Measurements from ENCODE around the gene PIGP.
"Not testable (repeated sequence)": the region's sequence is repeated elsewhere in the genome, so short reads cannot be mapped to it uniquely, and the experiment has no call there.

PIGP gene

GRCh38 chr21:37041706-37042271 is 31.1 kb downstream of the PIGP start:
- no peak for DNase-seq

- no peak for DNase-seq
Observed at GRCh38 chr21:37040212-37040611, 32.7 kb downstream of the PIGP start.

GRCh38 chr21:37039411-37040075 is 33.3 kb downstream of the PIGP start:
- no peak for DNase-seq

GRCh38 chr21:37036177-37036576 is 36.7 kb downstream of the PIGP start:
- DNase-seq, result no peak

- not testable (repeated sequence) for DNase-seq
Observed at GRCh38 chr21:37034394-37034793, 38.5 kb downstream of the PIGP start.

GRCh38 chr21:37032877-37033471 is 39.9 kb downstream of the PIGP start:
- no peak for DNase-seq

- DNase-seq, result no peak
Observed at GRCh38 chr21:37032293-37032692, 40.6 kb downstream of the PIGP start.

GRCh38 chr21:37030864-37031263 is 42.0 kb downstream of the PIGP start:
- no peak for DNase-seq

- DNase-seq, result no peak
Observed at GRCh38 chr21:37028570-37028969, 44.3 kb downstream of the PIGP start.

GRCh38 chr21:37026499-37026898 is 46.4 kb downstream of the PIGP start:
- DNase-seq, result no peak

- no peak for DNase-seq
Observed at GRCh38 chr21:37017951-37018679, 54.8 kb downstream of the PIGP start.
